A549 (cell line): Measurements from ENCODE around the gene FLNB. TPM values are rescaled to one million over a fixed set of nuclear protein-coding genes. Genes with fewer than 3 reads are reported as not detected.

Source experiments
- ATAC-seq, 2 experiments: fragments of 200-7000 bp in 1 of 2; fragments of >200 bp in 1 of 2; cut with Nextera tagmentation in 1 of 2; cut with Tn5 transposase in 1 of 2; 3 replicates each; pipeline versions ENCODE4 v1.8.0 to v1.9.1; 2018 to 2020; ENCODE audit warnings: mild to moderate bottlenecking in 1 of 2, moderate library complexity in 1 of 2
- CTCF ChIA-PET: fragments of 300-600 bp; sonication (Branson Sonifier 250); formaldehyde crosslinking; extraction: SDS; loops from one replicate; lab custom pipeline; 2021; ENCODE audit warnings: antibody characterized with exemption, inconsistent platforms; lab: Yijun Ruan, JAX
- POLR2A ChIA-PET: fragments of 350-600 bp; formaldehyde crosslinking; extraction: SDS; loops from one replicate; lab custom pipeline; 2021; ENCODE audit warnings: antibody characterized with exemption, inconsistent platforms; lab: Yijun Ruan, JAX
- DNase-seq, 2 experiments: peaks; one replicate each; pipeline versions ENCODE4 v3.0.0 to v3.0.0-alpha.2; 2011 to 2016; ENCODE audit warnings: low read depth in 1 of 2, low spot score in 1 of 2
- FAIRE-seq: peaks from 2 replicates; lab custom pipeline; 2011; peaks lifted over from hg19 to GRCh38; lab: Jason Lieb, UNC
- H3K27ac ChIP-seq, 2 experiments: fragments of >200 bp; sonication (Bioruptor Twin); formaldehyde crosslinking; 3 replicates each; pipeline ENCODE4 v1.5.1; 2016 to 2017
- H3K4me1 ChIP-seq: fragments of >200 bp; sonication (Bioruptor Twin); formaldehyde crosslinking; 3 replicates; pipeline ENCODE4 v1.6.1; 2016
- H3K4me2 ChIP-seq: fragments of >200 bp; sonication (Bioruptor Twin); formaldehyde crosslinking; 3 replicates; pipeline ENCODE4 v1.6.1; 2016
- H3K4me3 ChIP-seq: fragments of >200 bp; sonication (Bioruptor Twin); formaldehyde crosslinking; 3 replicates; pipeline ENCODE4 v1.5.1; 2016
- H3K9me3 ChIP-seq: fragments of >200 bp; sonication (Bioruptor Twin); formaldehyde crosslinking; 3 replicates; pipeline ENCODE4 v1.6.1; 2016
- FOXS1 ChIP-seq: fragments of 250-450 bp; sonication (Bioruptor Pico); IDR thresholded peaks from 2 replicates; pipeline ENCODE4 v1.5.0; 2020; ENCODE audit warnings: mild to moderate bottlenecking, moderate library complexity
- GATA3 ChIP-seq: IDR thresholded peaks from 2 replicates; pipeline ENCODE4 v1.6.1; 2012; ENCODE audit warnings: borderline replicate concordance
- HEYL ChIP-seq: fragments of 250-450 bp; sonication (Bioruptor Pico); IDR thresholded peaks from 2 replicates; pipeline ENCODE4 v1.8.0; 2021; ENCODE audit warnings: mild to moderate bottlenecking, moderate library complexity
- JUN ChIP-seq, 2 experiments: fragments of >200 bp; sonication (Bioruptor Twin); formaldehyde crosslinking; IDR thresholded peaks; 2 replicates in 1 of 2; 3 replicates in 1 of 2; pipeline ENCODE4 v1.6.1; 2016 to 2017
- JUNB ChIP-seq: fragments of >200 bp; sonication (Bioruptor Twin); formaldehyde crosslinking; IDR thresholded peaks from 2 replicates; pipeline ENCODE4 v1.6.1; 2016
- KDM1A ChIP-seq: fragments of 200-600 bp; sonication (generic); IDR thresholded peaks from 2 replicates; pipeline ENCODE4 v1.6.1; 2016; ENCODE audit warnings: low read depth, mild to moderate bottlenecking
- KDM5A ChIP-seq: fragments of 200-600 bp; sonication (generic); IDR thresholded peaks from 2 replicates; pipeline ENCODE4 v1.6.1; 2016; ENCODE audit warnings: antibody characterized with exemption, mild to moderate bottlenecking
- MAFK ChIP-seq: fragments of 450-650 bp; IDR thresholded peaks from 2 replicates; pipeline ENCODE4 v1.6.1; 2014; ENCODE audit not compliant: partially characterized antibody
- MYC ChIP-seq: IDR thresholded peaks from 2 replicates; pipeline ENCODE4 v1.6.1; 2012; ENCODE audit warnings: mild to moderate bottlenecking, inconsistent platforms, low read length, improper control_type of control experiment, borderline replicate concordance
- POLR2A ChIP-seq: IDR thresholded peaks from 2 replicates; pipeline ENCODE4 v1.6.1; 2012; ENCODE audit warnings: mild to moderate bottlenecking, low read length
- POLR2AphosphoS2 ChIP-seq: conservative IDR thresholded peaks from 2 replicates; pipeline ENCODE4 v1.6.1; 2012; ENCODE audit warnings: low read length, improper control_type of control experiment, inconsistent platforms
- RAD21 ChIP-seq, 2 experiments: fragments of >200 bp in 1 of 2; sonication (Bioruptor Twin) in 1 of 2; formaldehyde crosslinking in 1 of 2; IDR thresholded peaks in 1 of 2; conservative IDR thresholded peaks in 1 of 2; 2 replicates in 1 of 2; 3 replicates in 1 of 2; pipeline ENCODE4 v1.6.1; 2012 to 2018; ENCODE audit warnings: inconsistent platforms in 1 of 2
- SREBF2 ChIP-seq: fragments of 450-650 bp; IDR thresholded peaks from 2 replicates; pipeline ENCODE4 v1.6.1; 2014; ENCODE audit warnings: mild to moderate bottlenecking, moderate library complexity
- TFCP2L1 ChIP-seq: fragments of 250-450 bp; sonication (Bioruptor Pico); IDR thresholded peaks from 2 replicates; pipeline ENCODE4 v1.5.0; 2021; ENCODE audit warnings: mild to moderate bottlenecking
- ZC3H11A ChIP-seq: fragments of 450-650 bp; IDR thresholded peaks from 2 replicates; pipeline ENCODE4 v1.6.1; 2014; ENCODE audit warnings: antibody characterized with exemption, mild to moderate bottlenecking
- ZFP36 ChIP-seq: fragments of 450-650 bp; IDR thresholded peaks from 2 replicates; pipeline ENCODE4 v1.6.1; 2014; ENCODE audit warnings: borderline replicate concordance; ENCODE audit not compliant: partially characterized antibody
- ZSCAN20 ChIP-seq: fragments of 250-450 bp; sonication (Bioruptor Pico); IDR thresholded peaks from 2 replicates; pipeline ENCODE4 v1.8.0; 2022; ENCODE audit warnings: mild to moderate bottlenecking, moderate library complexity
- WGBS: methylation state at CpG from one replicate; pipeline ENCODE4 v1.1.6; 2017; ENCODE audit errors: missing lambda C conversion rate; 5-methylcytosine and 5-hydroxymethylcytosine counted together
- polyA plus RNA-seq, 4 experiments: library from polyadenylated mRNA; depleted of rRNA in 3 of 4; stranded (reverse); fragments of >200 nt; fragmentation: RNase III in 1 of 4; extraction: RNeasy Plus Mini Kit Qiagen cat#74134 plus additional on column Dnase treatment in 1 of 4; gene quantifications; 2 replicates in 3 of 4; 3 replicates in 1 of 4; pipeline ENCODE4 v1.2.3, GENCODE V29; 2011 to 2017
- TF ChIP-seq, protein P1 (sequence below): IDR thresholded peaks from 2 replicates; pipeline ENCODE4 v1.6.1; 2012
- TF ChIP-seq, protein P2 (sequence below): fragments of >200 bp; sonication (Bioruptor Twin); formaldehyde crosslinking; IDR thresholded peaks from 2 replicates; pipeline ENCODE4 v1.6.1; 2016
- TF ChIP-seq, protein P3 (sequence below): fragments of >200 bp; sonication (Bioruptor Twin); formaldehyde crosslinking; IDR thresholded peaks from 3 replicates; pipeline ENCODE4 v1.6.1; 2016
- TF ChIP-seq, protein P4 (sequence below): fragments of 150-350 bp; IDR thresholded peaks from 2 replicates; pipeline ENCODE4 v1.6.1; 2014; ENCODE audit warnings: low read depth, mild to moderate bottlenecking, low read length
- TF ChIP-seq, protein P5 (sequence below): IDR thresholded peaks from 2 replicates; pipeline ENCODE4 v1.6.1; 2012
- TF ChIP-seq, protein P6 (sequence below): fragments of 200-600 bp; sonication (generic); IDR thresholded peaks from 2 replicates; pipeline ENCODE4 v1.6.1; 2016; ENCODE audit warnings: antibody characterized with exemption, mild to moderate bottlenecking, moderate library complexity
- TF ChIP-seq, protein P7 (sequence below): fragments of >200 bp; sonication (Bioruptor Twin); formaldehyde crosslinking; IDR thresholded peaks from 3 replicates; pipeline ENCODE4 v1.5.1; 2016

The FLNB gene
- polyA plus RNA-seq, 2 of the 4 experiments (the other 2 are of a cell fraction): 235 to 439 TPM

DNA sequence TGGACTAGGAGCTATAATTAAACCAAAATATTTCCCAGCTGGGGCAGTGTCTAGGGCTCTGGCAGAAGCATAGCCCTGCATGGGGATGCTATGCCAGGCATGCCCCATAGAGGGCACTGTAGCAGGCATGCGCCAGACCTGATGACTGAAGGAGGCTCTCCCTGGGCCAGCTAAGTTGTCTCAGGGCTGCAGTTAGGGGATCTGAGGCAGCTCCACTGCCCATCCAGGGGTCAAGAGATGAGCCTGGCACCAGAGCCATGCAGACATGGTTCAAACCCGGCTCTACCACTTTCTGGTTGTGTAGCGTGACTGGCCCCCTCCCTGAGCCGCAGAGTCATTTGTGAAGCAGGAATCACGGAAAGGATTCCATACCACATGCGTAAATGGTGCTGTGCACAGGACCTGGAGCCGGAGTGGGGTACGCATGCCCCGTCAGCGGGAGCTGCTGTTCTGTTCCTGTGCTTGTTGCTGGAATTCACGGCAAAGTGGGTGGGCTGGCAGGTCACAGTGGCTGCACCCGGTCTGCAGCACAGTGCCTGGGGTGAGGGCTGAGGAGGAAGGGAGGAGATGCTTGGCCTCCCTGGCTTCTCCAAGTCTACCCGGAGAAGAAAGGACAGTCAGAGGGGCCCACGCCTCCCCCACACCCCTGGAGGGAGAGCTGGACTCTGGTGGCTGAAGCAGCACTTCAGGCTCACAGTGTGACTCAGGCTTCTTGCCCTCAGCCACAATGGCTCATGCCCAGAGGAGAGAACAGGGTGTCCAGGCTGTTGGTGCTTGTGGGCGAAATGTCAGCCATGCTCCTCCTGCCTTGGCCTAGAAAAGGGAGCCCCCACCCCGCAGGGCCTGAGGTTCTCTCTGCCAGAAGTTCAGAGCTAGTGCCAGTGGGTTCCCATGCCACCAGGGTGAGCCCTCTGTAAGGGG, 159.5 kb downstream of the FLNB start:
- CTCF ChIA-PET: interaction anchor here (0.9 to 4.8 kb wide), 12 partner anchors 10 to 207 kb away, joined by 3 to 49 read pairs (median 4); partner anchors contain the start of gene FLNB
- Histone ChIP-seq H3K4me2 (peak overlapping the region; percentile 17; the same call in 1 of the 3 replicates), H3K9me3 (no peaks in the 10 kb centered on the region)
- no peak for TF ChIP-seq POLR2A
- TF ChIP-seq, protein P1, sequence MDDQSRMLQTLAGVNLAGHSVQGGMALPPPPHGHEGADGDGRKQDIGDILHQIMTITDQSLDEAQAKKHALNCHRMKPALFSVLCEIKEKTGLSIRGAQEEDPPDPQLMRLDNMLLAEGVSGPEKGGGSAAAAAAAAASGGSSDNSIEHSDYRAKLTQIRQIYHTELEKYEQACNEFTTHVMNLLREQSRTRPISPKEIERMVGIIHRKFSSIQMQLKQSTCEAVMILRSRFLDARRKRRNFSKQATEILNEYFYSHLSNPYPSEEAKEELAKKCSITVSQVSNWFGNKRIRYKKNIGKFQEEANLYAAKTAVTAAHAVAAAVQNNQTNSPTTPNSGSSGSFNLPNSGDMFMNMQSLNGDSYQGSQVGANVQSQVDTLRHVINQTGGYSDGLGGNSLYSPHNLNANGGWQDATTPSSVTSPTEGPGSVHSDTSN: no peak
- TF ChIP-seq, protein P2, sequence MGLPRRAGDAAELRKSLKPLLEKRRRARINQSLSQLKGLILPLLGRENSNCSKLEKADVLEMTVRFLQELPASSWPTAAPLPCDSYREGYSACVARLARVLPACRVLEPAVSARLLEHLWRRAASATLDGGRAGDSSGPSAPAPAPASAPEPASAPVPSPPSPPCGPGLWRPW: no peak
- no peak for TF ChIP-seq JUNB
- TF ChIP-seq, protein P3, sequence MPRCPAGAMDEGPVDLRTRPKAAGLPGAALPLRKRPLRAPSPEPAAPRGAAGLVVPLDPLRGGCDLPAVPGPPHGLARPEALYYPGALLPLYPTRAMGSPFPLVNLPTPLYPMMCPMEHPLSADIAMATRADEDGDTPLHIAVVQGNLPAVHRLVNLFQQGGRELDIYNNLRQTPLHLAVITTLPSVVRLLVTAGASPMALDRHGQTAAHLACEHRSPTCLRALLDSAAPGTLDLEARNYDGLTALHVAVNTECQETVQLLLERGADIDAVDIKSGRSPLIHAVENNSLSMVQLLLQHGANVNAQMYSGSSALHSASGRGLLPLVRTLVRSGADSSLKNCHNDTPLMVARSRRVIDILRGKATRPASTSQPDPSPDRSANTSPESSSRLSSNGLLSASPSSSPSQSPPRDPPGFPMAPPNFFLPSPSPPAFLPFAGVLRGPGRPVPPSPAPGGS: no peak
- no peak for TF ChIP-seq SREBF2
- no peak for TF ChIP-seq ZSCAN20 (CRISPR knock-in tag)
- TF ChIP-seq TFCP2L1 (CRISPR knock-in tag): no peak
- TF ChIP-seq, protein P4, sequence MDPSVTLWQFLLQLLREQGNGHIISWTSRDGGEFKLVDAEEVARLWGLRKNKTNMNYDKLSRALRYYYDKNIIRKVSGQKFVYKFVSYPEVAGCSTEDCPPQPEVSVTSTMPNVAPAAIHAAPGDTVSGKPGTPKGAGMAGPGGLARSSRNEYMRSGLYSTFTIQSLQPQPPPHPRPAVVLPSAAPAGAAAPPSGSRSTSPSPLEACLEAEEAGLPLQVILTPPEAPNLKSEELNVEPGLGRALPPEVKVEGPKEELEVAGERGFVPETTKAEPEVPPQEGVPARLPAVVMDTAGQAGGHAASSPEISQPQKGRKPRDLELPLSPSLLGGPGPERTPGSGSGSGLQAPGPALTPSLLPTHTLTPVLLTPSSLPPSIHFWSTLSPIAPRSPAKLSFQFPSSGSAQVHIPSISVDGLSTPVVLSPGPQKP: no peak
- TF ChIP-seq RAD21 (conservative IDR thresholded peaks at IDR 0.05 in 1 of 2, IDR thresholded peaks at IDR 0.05 in 1 of 2): peak in 1 of 2 experiments; percentile 9; a peak in 1 of 5 replicates
- no peak for TF ChIP-seq MYC
- no peak for TF ChIP-seq POLR2AphosphoS2
- TF ChIP-seq, protein P5, sequence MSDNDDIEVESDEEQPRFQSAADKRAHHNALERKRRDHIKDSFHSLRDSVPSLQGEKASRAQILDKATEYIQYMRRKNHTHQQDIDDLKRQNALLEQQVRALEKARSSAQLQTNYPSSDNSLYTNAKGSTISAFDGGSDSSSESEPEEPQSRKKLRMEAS: 0 out of 2 replicates have a peak, but pooled peaks have one; percentile 25
- no peak for TF ChIP-seq ZC3H11A
- TF ChIP-seq HEYL: no peak
- TF ChIP-seq KDM1A: no peak
- no peak for TF ChIP-seq FOXS1 (CRISPR knock-in tag)
- TF ChIP-seq ZFP36: no peak
- no peak for TF ChIP-seq GATA3
- TF ChIP-seq, protein P6, sequence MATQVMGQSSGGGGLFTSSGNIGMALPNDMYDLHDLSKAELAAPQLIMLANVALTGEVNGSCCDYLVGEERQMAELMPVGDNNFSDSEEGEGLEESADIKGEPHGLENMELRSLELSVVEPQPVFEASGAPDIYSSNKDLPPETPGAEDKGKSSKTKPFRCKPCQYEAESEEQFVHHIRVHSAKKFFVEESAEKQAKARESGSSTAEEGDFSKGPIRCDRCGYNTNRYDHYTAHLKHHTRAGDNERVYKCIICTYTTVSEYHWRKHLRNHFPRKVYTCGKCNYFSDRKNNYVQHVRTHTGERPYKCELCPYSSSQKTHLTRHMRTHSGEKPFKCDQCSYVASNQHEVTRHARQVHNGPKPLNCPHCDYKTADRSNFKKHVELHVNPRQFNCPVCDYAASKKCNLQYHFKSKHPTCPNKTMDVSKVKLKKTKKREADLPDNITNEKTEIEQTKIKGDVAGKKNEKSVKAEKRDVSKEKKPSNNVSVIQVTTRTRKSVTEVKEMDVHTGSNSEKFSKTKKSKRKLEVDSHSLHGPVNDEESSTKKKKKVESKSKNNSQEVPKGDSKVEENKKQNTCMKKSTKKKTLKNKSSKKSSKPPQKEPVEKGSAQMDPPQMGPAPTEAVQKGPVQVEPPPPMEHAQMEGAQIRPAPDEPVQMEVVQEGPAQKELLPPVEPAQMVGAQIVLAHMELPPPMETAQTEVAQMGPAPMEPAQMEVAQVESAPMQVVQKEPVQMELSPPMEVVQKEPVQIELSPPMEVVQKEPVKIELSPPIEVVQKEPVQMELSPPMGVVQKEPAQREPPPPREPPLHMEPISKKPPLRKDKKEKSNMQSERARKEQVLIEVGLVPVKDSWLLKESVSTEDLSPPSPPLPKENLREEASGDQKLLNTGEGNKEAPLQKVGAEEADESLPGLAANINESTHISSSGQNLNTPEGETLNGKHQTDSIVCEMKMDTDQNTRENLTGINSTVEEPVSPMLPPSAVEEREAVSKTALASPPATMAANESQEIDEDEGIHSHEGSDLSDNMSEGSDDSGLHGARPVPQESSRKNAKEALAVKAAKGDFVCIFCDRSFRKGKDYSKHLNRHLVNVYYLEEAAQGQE: no peak
- no peak for TF ChIP-seq KDM5A
- TF ChIP-seq, protein P7, sequence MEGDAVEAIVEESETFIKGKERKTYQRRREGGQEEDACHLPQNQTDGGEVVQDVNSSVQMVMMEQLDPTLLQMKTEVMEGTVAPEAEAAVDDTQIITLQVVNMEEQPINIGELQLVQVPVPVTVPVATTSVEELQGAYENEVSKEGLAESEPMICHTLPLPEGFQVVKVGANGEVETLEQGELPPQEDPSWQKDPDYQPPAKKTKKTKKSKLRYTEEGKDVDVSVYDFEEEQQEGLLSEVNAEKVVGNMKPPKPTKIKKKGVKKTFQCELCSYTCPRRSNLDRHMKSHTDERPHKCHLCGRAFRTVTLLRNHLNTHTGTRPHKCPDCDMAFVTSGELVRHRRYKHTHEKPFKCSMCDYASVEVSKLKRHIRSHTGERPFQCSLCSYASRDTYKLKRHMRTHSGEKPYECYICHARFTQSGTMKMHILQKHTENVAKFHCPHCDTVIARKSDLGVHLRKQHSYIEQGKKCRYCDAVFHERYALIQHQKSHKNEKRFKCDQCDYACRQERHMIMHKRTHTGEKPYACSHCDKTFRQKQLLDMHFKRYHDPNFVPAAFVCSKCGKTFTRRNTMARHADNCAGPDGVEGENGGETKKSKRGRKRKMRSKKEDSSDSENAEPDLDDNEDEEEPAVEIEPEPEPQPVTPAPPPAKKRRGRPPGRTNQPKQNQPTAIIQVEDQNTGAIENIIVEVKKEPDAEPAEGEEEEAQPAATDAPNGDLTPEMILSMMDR: peak; percentile 57
- TF ChIP-seq JUN (IDR thresholded peaks at IDR 0.05): no peak
- TF ChIP-seq MAFK: no peak
- TF ChIP-seq, all 56 proteins: peak for 3
- Histone ChIP-seq H3K4me1 (peaks cover 93% of the 10 kb centered on the region), H3K27ac (peak overlapping the region; percentile 98), H3K4me3 (no peak overlapping the region)
- ATAC-seq: peak; percentile 21 to 54; a peak in 3 of 6 replicates
- no peak for FAIRE-seq
- 70% methylated on average over 8 of the region's 16 CpGs for WGBS
- POLR2A ChIA-PET: no interaction called here
- peak; percentile 46 to 56 for DNase-seq
